Measurements from ENCODE around the gene SH3BP5.
"Not testable (repeated sequence)": the region's sequence is repeated elsewhere in the genome, so short reads cannot be mapped to it uniquely, and the experiment has no call there.

The SH3BP5 gene

GRCh38 chr3:15360788-15361493 lies 28.6 kb upstream of the SH3BP5 start:
- Histone ChIP-seq H3K27ac (ENCODE audit: insufficient read depth, low read length, poor library complexity, severe bottlenecking) (peak overlapping the region; percentile 40), H3K4me3 (ENCODE audit: insufficient read depth, low read depth, low read length, poor library complexity, severe bottlenecking) (no peak overlapping the region)

GRCh38 chr3:15359677-15360397 lies 27.5 kb upstream of the SH3BP5 start:
- no peak overlapping the region for H3K27ac ChIP-seq (ENCODE audit: insufficient read depth, low read length, poor library complexity, severe bottlenecking)

More at GRCh38 chr3:15360788-15361493, 28.6 kb upstream of the SH3BP5 start:
- DNase-seq = no peak
- H3K36me3 ChIP-seq (ENCODE audit: control insufficient read depth, insufficient read depth, low read length) = no peaks in the 10 kb centered on the region
- H3K27me3 ChIP-seq (replicated peaks; ENCODE audit: control insufficient read depth, insufficient read depth, low read length, poor library complexity, severe bottlenecking) = no peaks in the 10 kb centered on the region
- H3K4me1 ChIP-seq (ENCODE audit: control insufficient read depth, insufficient read depth, low read length, poor library complexity, severe bottlenecking) = peaks cover 33% of the 10 kb centered on the region
- H3K9me3 ChIP-seq (ENCODE audit: control insufficient read depth, low read length) = no peaks in the 10 kb centered on the region

GRCh38 chr3:15356651-15357061 lies 24.3 kb upstream of the SH3BP5 start:
- peak overlapping the region; percentile 80 for H3K27ac ChIP-seq (ENCODE audit: insufficient read depth, low read length, poor library complexity, severe bottlenecking)
- not testable (repeated sequence) for H3K4me3 ChIP-seq (ENCODE audit: insufficient read depth, low read depth, low read length, poor library complexity, severe bottlenecking); H3K27me3 ChIP-seq (replicated peaks; ENCODE audit: control insufficient read depth, insufficient read depth, low read length, poor library complexity, severe bottlenecking); H3K9me3 ChIP-seq (ENCODE audit: control insufficient read depth, low read length); DNase-seq; H3K36me3 ChIP-seq (ENCODE audit: control insufficient read depth, insufficient read depth, low read length)
- H3K4me1 ChIP-seq (ENCODE audit: control insufficient read depth, insufficient read depth, low read length, poor library complexity, severe bottlenecking) = peaks cover 35% of the 10 kb centered on the region

More at GRCh38 chr3:15359677-15360397, 27.5 kb upstream of the SH3BP5 start:
- Histone ChIP-seq H3K4me3 (ENCODE audit: insufficient read depth, low read depth, low read length, poor library complexity, severe bottlenecking) (no peak overlapping the region), H3K36me3 (ENCODE audit: control insufficient read depth, insufficient read depth, low read length) (no peaks in the 10 kb centered on the region), H3K27me3 (replicated peaks; ENCODE audit: control insufficient read depth, insufficient read depth, low read length, poor library complexity, severe bottlenecking) (no peaks in the 10 kb centered on the region), H3K9me3 (ENCODE audit: control insufficient read depth, low read length) (no peaks in the 10 kb centered on the region), H3K4me1 (ENCODE audit: control insufficient read depth, insufficient read depth, low read length, poor library complexity, severe bottlenecking) (peaks cover 43% of the 10 kb centered on the region)
- no peak for DNase-seq

GRCh38 chr3:15356176-15356575 lies 23.8 kb upstream of the SH3BP5 start:
- Histone ChIP-seq H3K4me1 (ENCODE audit: control insufficient read depth, insufficient read depth, low read length, poor library complexity, severe bottlenecking) (peaks cover 31% of the 10 kb centered on the region), H3K9me3 (ENCODE audit: control insufficient read depth, low read length) (no peaks in the 10 kb centered on the region), H3K27ac (ENCODE audit: insufficient read depth, low read length, poor library complexity, severe bottlenecking) (peak overlapping the region; percentile 80), H3K27me3 (replicated peaks; ENCODE audit: control insufficient read depth, insufficient read depth, low read length, poor library complexity, severe bottlenecking) (no peaks in the 10 kb centered on the region), H3K4me3 (ENCODE audit: insufficient read depth, low read depth, low read length, poor library complexity, severe bottlenecking) (no peak overlapping the region), H3K36me3 (ENCODE audit: control insufficient read depth, insufficient read depth, low read length) (no peaks in the 10 kb centered on the region)
- no peak for DNase-seq

GRCh38 chr3:15355086-15355485 lies 22.7 kb upstream of the SH3BP5 start:
- H3K4me1 ChIP-seq (ENCODE audit: control insufficient read depth, insufficient read depth, low read length, poor library complexity, severe bottlenecking) = peaks cover 25% of the 10 kb centered on the region
- H3K27me3 ChIP-seq (replicated peaks; ENCODE audit: control insufficient read depth, insufficient read depth, low read length, poor library complexity, severe bottlenecking) = no peaks in the 10 kb centered on the region
- no peak overlapping the region for H3K27ac ChIP-seq (ENCODE audit: insufficient read depth, low read length, poor library complexity, severe bottlenecking)
- no peak overlapping the region for H3K4me3 ChIP-seq (ENCODE audit: insufficient read depth, low read depth, low read length, poor library complexity, severe bottlenecking)
- H3K36me3 ChIP-seq (ENCODE audit: control insufficient read depth, insufficient read depth, low read length) = no peaks in the 10 kb centered on the region
- no peaks in the 10 kb centered on the region for H3K9me3 ChIP-seq (ENCODE audit: control insufficient read depth, low read length)
- no peak for DNase-seq

- Histone ChIP-seq H3K27me3 (replicated peaks; ENCODE audit: control insufficient read depth, insufficient read depth, low read length, poor library complexity, severe bottlenecking) (no peaks in the 10 kb centered on the region), H3K4me1 (ENCODE audit: control insufficient read depth, insufficient read depth, low read length, poor library complexity, severe bottlenecking) (peaks cover 26% of the 10 kb centered on the region), H3K36me3 (ENCODE audit: control insufficient read depth, insufficient read depth, low read length) (no peaks in the 10 kb centered on the region), H3K4me3 (ENCODE audit: insufficient read depth, low read depth, low read length, poor library complexity, severe bottlenecking) (no peak overlapping the region), H3K9me3 (ENCODE audit: control insufficient read depth, low read length) (no peaks in the 10 kb centered on the region), H3K27ac (ENCODE audit: insufficient read depth, low read length, poor library complexity, severe bottlenecking) (no peak overlapping the region)
- DNase-seq = no peak
These were observed 22.1 kb upstream of the SH3BP5 start for GRCh38 chr3:15354485-15354884.

- H3K4me3 ChIP-seq (ENCODE audit: insufficient read depth, low read depth, low read length, poor library complexity, severe bottlenecking) = no peak overlapping the region
- H3K9me3 ChIP-seq (ENCODE audit: control insufficient read depth, low read length) = no peaks in the 10 kb centered on the region
- H3K27ac ChIP-seq (ENCODE audit: insufficient read depth, low read length, poor library complexity, severe bottlenecking) = no peak overlapping the region
- no peaks in the 10 kb centered on the region for H3K36me3 ChIP-seq (ENCODE audit: control insufficient read depth, insufficient read depth, low read length)
- H3K27me3 ChIP-seq (replicated peaks; ENCODE audit: control insufficient read depth, insufficient read depth, low read length, poor library complexity, severe bottlenecking) = no peaks in the 10 kb centered on the region
- DNase-seq = no peak
- H3K4me1 ChIP-seq (ENCODE audit: control insufficient read depth, insufficient read depth, low read length, poor library complexity, severe bottlenecking) = peaks cover 40% of the 10 kb centered on the region
These were observed 17.8 kb upstream of the SH3BP5 start for GRCh38 chr3:15350141-15350540.

GRCh38 chr3:15349438-15349837 lies 17.1 kb upstream of the SH3BP5 start:
- H3K4me3 ChIP-seq (ENCODE audit: insufficient read depth, low read depth, low read length, poor library complexity, severe bottlenecking); DNase-seq; H3K27ac ChIP-seq (ENCODE audit: insufficient read depth, low read length, poor library complexity, severe bottlenecking); H3K27me3 ChIP-seq (replicated peaks; ENCODE audit: control insufficient read depth, insufficient read depth, low read length, poor library complexity, severe bottlenecking); H3K36me3 ChIP-seq (ENCODE audit: control insufficient read depth, insufficient read depth, low read length); H3K9me3 ChIP-seq (ENCODE audit: control insufficient read depth, low read length): not testable (repeated sequence)
- H3K4me1 ChIP-seq (ENCODE audit: control insufficient read depth, insufficient read depth, low read length, poor library complexity, severe bottlenecking) = peaks cover 38% of the 10 kb centered on the region

- no peaks in the 10 kb centered on the region for H3K36me3 ChIP-seq (ENCODE audit: control insufficient read depth, insufficient read depth, low read length)
- H3K27ac ChIP-seq (ENCODE audit: insufficient read depth, low read length, poor library complexity, severe bottlenecking) = peak overlapping the region; percentile 58
- no peak for DNase-seq
- H3K4me3 ChIP-seq (ENCODE audit: insufficient read depth, low read depth, low read length, poor library complexity, severe bottlenecking) = no peak overlapping the region
- peaks cover 38% of the 10 kb centered on the region for H3K4me1 ChIP-seq (ENCODE audit: control insufficient read depth, insufficient read depth, low read length, poor library complexity, severe bottlenecking)
- H3K27me3 ChIP-seq (replicated peaks; ENCODE audit: control insufficient read depth, insufficient read depth, low read length, poor library complexity, severe bottlenecking) = no peaks in the 10 kb centered on the region
- H3K9me3 ChIP-seq (ENCODE audit: control insufficient read depth, low read length) = no peaks in the 10 kb centered on the region
These were observed 15.9 kb upstream of the SH3BP5 start for GRCh38 chr3:15348246-15348645.

- H3K27ac ChIP-seq (ENCODE audit: insufficient read depth, low read length, poor library complexity, severe bottlenecking) = peak overlapping the region; percentile 58
- H3K4me1 ChIP-seq (ENCODE audit: control insufficient read depth, insufficient read depth, low read length, poor library complexity, severe bottlenecking) = peaks cover 38% of the 10 kb centered on the region
- H3K27me3 ChIP-seq (replicated peaks; ENCODE audit: control insufficient read depth, insufficient read depth, low read length, poor library complexity, severe bottlenecking) = no peaks in the 10 kb centered on the region
- H3K4me3 ChIP-seq (ENCODE audit: insufficient read depth, low read depth, low read length, poor library complexity, severe bottlenecking) = peak overlapping the region; percentile 23
- H3K36me3 ChIP-seq (ENCODE audit: control insufficient read depth, insufficient read depth, low read length) = no peaks in the 10 kb centered on the region
- no peaks in the 10 kb centered on the region for H3K9me3 ChIP-seq (ENCODE audit: control insufficient read depth, low read length)
- DNase-seq = no peak
These were observed 15.3 kb upstream of the SH3BP5 start for GRCh38 chr3:15347737-15348110.

Measured in effector memory CD4-positive, alpha-beta T cell (primary cell).